ENCODE results near the gene SMARCAD1. TPM values are rescaled to one million over a fixed set of nuclear protein-coding genes. Genes with fewer than 3 reads are reported as not detected.
"Not testable (repeated sequence)": the region's sequence is repeated elsewhere in the genome, so short reads cannot be mapped to it uniquely, and the experiment has no call there.

Gene SMARCAD1
- total RNA-seq, 1 donor: 48.5 TPM

DNA sequence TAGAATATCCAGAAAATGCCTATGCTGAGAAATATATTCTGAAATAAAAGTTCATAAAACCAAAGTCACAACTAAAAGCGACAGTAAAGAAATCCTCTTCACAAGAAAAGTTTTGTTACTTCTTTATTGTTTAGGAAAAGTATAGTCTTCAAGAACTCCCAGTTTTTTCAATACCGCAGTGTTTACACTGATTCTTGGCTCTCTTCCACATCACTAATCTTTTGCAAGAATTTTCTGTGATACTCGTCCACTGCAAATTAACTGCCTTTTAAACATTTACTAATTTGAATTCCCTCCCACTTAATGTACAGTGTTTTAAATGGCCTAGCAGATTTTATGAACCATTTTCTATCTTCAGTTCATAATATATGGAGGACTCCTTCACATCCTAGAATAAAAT is 69.9 kb downstream of the SMARCAD1 start:
- DNase-seq (ENCODE audit: low read depth): no peak
- no peak overlapping the region for H3K4me3 ChIP-seq (ENCODE audit: low read depth, low read length)
- TF ChIP-seq, protein P1, sequence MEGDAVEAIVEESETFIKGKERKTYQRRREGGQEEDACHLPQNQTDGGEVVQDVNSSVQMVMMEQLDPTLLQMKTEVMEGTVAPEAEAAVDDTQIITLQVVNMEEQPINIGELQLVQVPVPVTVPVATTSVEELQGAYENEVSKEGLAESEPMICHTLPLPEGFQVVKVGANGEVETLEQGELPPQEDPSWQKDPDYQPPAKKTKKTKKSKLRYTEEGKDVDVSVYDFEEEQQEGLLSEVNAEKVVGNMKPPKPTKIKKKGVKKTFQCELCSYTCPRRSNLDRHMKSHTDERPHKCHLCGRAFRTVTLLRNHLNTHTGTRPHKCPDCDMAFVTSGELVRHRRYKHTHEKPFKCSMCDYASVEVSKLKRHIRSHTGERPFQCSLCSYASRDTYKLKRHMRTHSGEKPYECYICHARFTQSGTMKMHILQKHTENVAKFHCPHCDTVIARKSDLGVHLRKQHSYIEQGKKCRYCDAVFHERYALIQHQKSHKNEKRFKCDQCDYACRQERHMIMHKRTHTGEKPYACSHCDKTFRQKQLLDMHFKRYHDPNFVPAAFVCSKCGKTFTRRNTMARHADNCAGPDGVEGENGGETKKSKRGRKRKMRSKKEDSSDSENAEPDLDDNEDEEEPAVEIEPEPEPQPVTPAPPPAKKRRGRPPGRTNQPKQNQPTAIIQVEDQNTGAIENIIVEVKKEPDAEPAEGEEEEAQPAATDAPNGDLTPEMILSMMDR (IDR thresholded peaks at IDR 0.05; ENCODE audit: insufficient read depth, low read length): no peak

DNA sequence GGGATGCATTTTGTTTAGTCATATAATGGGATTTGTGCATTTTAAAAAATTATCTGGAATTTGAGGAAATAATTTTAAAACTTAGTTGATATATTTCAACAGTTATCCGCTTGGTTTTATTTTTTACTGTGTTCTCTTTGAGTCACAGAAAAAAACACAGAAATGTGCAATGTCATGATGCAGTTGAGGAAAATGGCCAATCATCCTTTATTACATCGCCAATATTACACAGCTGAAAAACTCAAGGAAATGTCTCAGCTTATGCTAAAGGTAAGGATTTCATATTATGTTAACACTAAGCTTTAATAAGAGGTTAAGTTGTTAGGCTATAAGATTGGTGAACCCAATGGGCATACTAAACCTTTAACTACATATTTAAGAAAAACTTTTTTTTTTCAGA is 71.1 kb downstream of the SMARCAD1 start:
- no peak for DNase-seq (ENCODE audit: low read depth)
- TF ChIP-seq, protein P1 (IDR thresholded peaks at IDR 0.05; ENCODE audit: insufficient read depth, low read length): no peak
- no peak overlapping the region for H3K4me3 ChIP-seq (ENCODE audit: low read depth, low read length)

DNA sequence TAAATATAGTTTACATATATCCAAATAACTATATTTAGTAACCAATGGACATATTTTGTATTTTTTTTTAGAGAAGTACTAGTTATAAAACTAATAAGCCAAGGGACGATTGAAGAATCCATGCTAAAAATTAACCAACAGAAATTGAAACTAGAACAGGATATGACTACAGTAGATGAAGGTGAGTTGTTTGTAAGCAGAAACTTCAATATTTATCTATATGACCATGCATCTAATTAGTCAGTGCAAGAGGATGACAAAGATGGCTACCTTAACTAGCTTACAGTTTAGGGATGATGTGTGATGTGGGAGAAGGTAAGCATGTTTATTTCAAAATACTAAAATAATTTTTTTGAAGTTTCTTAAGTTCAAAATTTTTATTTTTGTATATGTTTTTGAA is 77.2 kb downstream of the SMARCAD1 start:
- no peak overlapping the region for H3K4me3 ChIP-seq (ENCODE audit: low read depth, low read length)
- TF ChIP-seq, protein P1 (IDR thresholded peaks at IDR 0.05; ENCODE audit: insufficient read depth, low read length): no peak
- no peak for DNase-seq (ENCODE audit: low read depth)

DNA sequence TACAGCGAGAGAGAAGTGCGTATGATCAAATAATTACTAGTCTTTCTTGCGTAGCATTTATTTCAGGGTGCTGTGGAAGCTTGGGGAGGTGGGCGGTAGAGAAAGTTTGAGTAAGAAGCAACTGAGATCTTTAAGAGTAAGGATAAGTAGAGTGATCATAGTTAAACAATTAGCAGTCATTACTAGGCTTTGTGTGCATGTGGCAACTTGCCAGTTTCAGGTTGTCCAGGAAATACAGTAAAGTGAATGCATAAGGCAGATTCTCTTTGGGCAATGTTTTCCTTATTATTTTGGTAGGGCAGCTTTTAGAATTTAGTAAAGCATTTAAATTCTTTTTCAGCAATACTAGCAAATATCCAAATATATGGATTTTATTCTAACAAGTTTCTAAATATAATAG is 78.0 kb downstream of the SMARCAD1 start:
- no peak overlapping the region for H3K4me3 ChIP-seq (ENCODE audit: low read depth, low read length)
- DNase-seq (ENCODE audit: low read depth): no peak
- TF ChIP-seq, protein P1 (IDR thresholded peaks at IDR 0.05; ENCODE audit: insufficient read depth, low read length): no peak

DNA sequence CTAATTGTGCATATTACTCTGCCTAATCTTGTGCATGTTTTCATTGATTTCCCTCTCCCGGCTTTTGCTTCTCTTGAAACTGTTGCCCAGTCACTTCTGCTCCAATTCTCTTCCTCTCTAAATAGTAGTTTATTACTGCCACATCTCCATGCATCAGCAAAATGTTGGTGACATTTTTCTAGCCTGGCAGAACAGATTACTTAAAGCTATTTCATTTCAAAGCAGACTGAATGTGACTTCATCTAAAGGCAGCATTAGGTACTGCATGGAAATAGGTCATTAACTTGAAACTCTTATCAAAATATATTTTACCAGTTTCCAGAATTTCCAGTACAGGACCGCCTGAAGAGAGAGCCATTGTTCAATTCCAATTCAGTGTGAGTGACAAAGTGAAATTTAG is 82.6 kb downstream of the SMARCAD1 start:
- TF ChIP-seq, protein P1 (IDR thresholded peaks at IDR 0.05; ENCODE audit: insufficient read depth, low read length): peak; percentile 27

DNA sequence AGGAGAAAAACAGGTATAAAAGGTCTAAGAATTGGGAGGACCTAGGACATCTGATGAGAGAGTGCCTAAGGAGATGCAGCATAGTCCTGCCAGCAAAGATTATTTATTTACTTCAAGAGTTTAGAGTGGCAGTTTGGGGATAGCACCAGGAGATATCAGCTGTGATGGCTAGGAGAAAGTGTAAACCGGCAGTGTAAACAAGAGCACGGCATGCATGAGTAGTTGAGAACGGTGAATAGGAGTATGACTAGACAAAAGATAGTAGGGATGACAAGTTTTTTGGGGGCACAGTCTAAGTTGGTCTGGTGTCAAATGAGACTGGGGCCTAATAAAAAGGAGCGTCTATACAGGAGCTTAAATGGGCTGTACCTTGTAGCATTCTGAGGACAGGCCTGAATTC is 86.3 kb downstream of the SMARCAD1 start:
- DNase-seq (ENCODE audit: low read depth); H3K4me3 ChIP-seq (ENCODE audit: low read depth, low read length): not testable (repeated sequence)

More for the DNA sequence above, 82.6 kb downstream of the SMARCAD1 start:
- DNase-seq (ENCODE audit: low read depth): no peak
- H3K4me3 ChIP-seq (ENCODE audit: low read depth, low read length): no peak overlapping the region

DNA sequence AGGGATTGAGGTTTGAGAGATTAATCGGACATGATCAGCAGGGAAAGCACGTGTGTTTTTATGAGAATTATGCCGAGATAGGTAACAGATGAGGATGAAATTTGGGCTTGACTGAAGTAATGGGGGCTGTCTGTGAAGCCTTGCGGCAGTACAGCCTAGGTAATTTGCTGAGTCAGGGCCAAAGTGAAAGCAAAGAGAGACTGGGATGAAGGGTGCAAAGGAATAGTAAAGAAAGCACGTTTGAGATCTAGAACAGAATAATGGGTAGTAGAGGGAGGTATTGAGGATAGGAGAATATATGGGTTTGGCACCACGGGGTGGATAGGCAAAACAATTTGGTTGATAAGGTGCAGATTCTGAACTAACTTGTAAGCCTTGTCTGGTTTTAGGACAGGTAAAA is 87.8 kb downstream of the SMARCAD1 start:
- not testable (repeated sequence) for H3K4me3 ChIP-seq (ENCODE audit: low read depth, low read length); DNase-seq (ENCODE audit: low read depth)

DNA sequence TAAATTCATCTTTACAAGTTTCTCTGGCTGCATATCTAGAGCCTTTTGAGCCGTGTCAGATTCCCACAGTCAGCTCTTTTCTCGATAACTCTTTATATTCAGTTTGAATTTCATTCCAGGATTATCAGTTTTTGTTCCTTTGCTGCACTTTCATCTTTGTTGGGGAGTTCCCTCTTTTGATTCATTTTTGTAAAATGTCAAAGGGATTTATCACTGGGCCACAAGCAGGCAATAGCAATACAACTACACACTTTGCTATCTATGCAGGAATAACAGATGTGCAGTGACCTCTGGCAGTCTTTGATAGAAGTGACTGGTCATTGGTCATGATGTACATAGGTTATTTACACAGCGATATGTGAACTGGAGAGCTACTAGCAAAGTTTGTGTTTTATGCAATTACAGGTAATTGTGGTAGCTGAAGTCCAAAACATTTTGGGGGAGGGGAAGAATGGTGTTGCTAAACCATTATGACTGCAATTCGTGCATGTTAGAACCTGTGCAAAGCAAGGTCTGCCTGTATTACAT is 91.1 kb downstream of the SMARCAD1 start:
- TF ChIP-seq, protein P1 (IDR thresholded peaks at IDR 0.05; ENCODE audit: insufficient read depth, low read length): no peak
- DNase-seq (ENCODE audit: low read depth): no peak
- H3K4me3 ChIP-seq (ENCODE audit: low read depth, low read length): no peak overlapping the region

Measured in fibroblast of the aortic adventitia (primary cell).